ENCODE results near the gene FTSJ3.

FTSJ3 gene

GRCh38 chr17:63809970-63810369 is 17.5 kb downstream of the FTSJ3 start:
- TF ChIP-seq NFIC (IDR thresholded peaks at IDR 0.05) (no peak), TCF12 (IDR thresholded peaks at IDR 0.05; ENCODE audit: low read depth) (no peak), FOXM1 (IDR thresholded peaks at IDR 0.05; ENCODE audit: borderline replicate concordance, low read depth) (no peak), TEAD4 (IDR thresholded peaks at IDR 0.05) (no peak), ZBTB7A (IDR thresholded peaks at IDR 0.05; ENCODE audit: low read depth) (no peak), TAF1 (IDR thresholded peaks at IDR 0.05; ENCODE audit: low read depth) (no peak), EP300 (IDR thresholded peaks at IDR 0.05; ENCODE audit: borderline replicate concordance) (no peak), RAD21 (IDR thresholded peaks at IDR 0.05; ENCODE audit: low read depth) (no peak), CEBPB (IDR thresholded peaks at IDR 0.05) (no peak), EGR1 (IDR thresholded peaks at IDR 0.05) (no peak), CREB1 (IDR thresholded peaks at IDR 0.05; ENCODE audit: low read depth) (no peak)
- TF ChIP-seq, protein P1, sequence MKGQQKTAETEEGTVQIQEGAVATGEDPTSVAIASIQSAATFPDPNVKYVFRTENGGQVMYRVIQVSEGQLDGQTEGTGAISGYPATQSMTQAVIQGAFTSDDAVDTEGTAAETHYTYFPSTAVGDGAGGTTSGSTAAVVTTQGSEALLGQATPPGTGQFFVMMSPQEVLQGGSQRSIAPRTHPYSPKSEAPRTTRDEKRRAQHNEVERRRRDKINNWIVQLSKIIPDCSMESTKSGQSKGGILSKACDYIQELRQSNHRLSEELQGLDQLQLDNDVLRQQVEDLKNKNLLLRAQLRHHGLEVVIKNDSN (IDR thresholded peaks at IDR 0.05) = no peak
- TF ChIP-seq, protein P2, sequence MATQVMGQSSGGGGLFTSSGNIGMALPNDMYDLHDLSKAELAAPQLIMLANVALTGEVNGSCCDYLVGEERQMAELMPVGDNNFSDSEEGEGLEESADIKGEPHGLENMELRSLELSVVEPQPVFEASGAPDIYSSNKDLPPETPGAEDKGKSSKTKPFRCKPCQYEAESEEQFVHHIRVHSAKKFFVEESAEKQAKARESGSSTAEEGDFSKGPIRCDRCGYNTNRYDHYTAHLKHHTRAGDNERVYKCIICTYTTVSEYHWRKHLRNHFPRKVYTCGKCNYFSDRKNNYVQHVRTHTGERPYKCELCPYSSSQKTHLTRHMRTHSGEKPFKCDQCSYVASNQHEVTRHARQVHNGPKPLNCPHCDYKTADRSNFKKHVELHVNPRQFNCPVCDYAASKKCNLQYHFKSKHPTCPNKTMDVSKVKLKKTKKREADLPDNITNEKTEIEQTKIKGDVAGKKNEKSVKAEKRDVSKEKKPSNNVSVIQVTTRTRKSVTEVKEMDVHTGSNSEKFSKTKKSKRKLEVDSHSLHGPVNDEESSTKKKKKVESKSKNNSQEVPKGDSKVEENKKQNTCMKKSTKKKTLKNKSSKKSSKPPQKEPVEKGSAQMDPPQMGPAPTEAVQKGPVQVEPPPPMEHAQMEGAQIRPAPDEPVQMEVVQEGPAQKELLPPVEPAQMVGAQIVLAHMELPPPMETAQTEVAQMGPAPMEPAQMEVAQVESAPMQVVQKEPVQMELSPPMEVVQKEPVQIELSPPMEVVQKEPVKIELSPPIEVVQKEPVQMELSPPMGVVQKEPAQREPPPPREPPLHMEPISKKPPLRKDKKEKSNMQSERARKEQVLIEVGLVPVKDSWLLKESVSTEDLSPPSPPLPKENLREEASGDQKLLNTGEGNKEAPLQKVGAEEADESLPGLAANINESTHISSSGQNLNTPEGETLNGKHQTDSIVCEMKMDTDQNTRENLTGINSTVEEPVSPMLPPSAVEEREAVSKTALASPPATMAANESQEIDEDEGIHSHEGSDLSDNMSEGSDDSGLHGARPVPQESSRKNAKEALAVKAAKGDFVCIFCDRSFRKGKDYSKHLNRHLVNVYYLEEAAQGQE (IDR thresholded peaks at IDR 0.05; ENCODE audit: low read depth) = no peak
- TF ChIP-seq, protein P3, sequence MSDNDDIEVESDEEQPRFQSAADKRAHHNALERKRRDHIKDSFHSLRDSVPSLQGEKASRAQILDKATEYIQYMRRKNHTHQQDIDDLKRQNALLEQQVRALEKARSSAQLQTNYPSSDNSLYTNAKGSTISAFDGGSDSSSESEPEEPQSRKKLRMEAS (IDR thresholded peaks at IDR 0.05) = no peak

GRCh38 chr17:63805591-63805990 is 21.9 kb downstream of the FTSJ3 start:
- TF ChIP-seq RAD21 (IDR thresholded peaks at IDR 0.05; ENCODE audit: low read depth) (no peak), TCF12 (IDR thresholded peaks at IDR 0.05; ENCODE audit: low read depth) (no peak), FOXM1 (IDR thresholded peaks at IDR 0.05; ENCODE audit: borderline replicate concordance, low read depth) (no peak), ZBTB7A (IDR thresholded peaks at IDR 0.05; ENCODE audit: low read depth) (no peak), CREB1 (IDR thresholded peaks at IDR 0.05; ENCODE audit: low read depth) (no peak)

DNA sequence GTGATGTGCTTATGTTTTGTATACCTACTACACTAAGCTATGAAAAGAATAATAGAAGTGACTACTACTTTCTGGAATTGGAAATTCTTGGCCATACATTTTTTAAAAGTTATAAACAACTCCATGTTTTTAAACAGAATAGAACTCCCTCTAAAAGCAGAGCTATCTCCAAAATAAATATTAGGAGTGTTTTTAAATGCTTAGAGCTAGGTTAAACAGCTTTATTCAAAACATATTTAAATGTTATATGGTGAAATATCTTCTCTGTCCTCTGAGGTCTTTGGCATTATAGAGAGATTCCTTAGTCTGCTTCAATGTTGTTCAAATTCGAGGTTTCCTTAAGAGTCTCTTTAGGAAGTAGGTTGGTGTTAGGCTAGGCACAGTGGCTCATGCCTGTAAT is 23.1 kb downstream of the FTSJ3 start:
- TF ChIP-seq TCF12 (IDR thresholded peaks at IDR 0.05; ENCODE audit: low read depth) = no peak
- no peak for TF ChIP-seq ZBTB7A (IDR thresholded peaks at IDR 0.05; ENCODE audit: low read depth)
- TF ChIP-seq TEAD4 (IDR thresholded peaks at IDR 0.05) = no peak
- TF ChIP-seq, protein P2 (IDR thresholded peaks at IDR 0.05; ENCODE audit: low read depth) = no peak
- no peak for TF ChIP-seq NFIC (IDR thresholded peaks at IDR 0.05)
- no peak for TF ChIP-seq EP300 (IDR thresholded peaks at IDR 0.05; ENCODE audit: borderline replicate concordance)
- no peak for TF ChIP-seq TAF1 (IDR thresholded peaks at IDR 0.05; ENCODE audit: low read depth)
- no peak for TF ChIP-seq EGR1 (IDR thresholded peaks at IDR 0.05)
- no peak for TF ChIP-seq YY1 (IDR thresholded peaks at IDR 0.05; ENCODE audit: low read depth)
- TF ChIP-seq RAD21 (IDR thresholded peaks at IDR 0.05; ENCODE audit: low read depth) = no peak
- no peak for TF ChIP-seq CEBPB (IDR thresholded peaks at IDR 0.05)
- TF ChIP-seq, protein P1 (IDR thresholded peaks at IDR 0.05) = no peak
- TF ChIP-seq CREB1 (IDR thresholded peaks at IDR 0.05; ENCODE audit: low read depth) = no peak
- TF ChIP-seq FOXM1 (IDR thresholded peaks at IDR 0.05; ENCODE audit: borderline replicate concordance, low read depth) = no peak
- TF ChIP-seq, protein P3 (IDR thresholded peaks at IDR 0.05) = no peak

- TF ChIP-seq CEBPB (IDR thresholded peaks at IDR 0.05) (no peak), CREB1 (IDR thresholded peaks at IDR 0.05; ENCODE audit: low read depth) (no peak), TEAD4 (IDR thresholded peaks at IDR 0.05) (no peak), EGR1 (IDR thresholded peaks at IDR 0.05) (no peak)
Observed at GRCh38 chr17:63800783-63801182, 26.7 kb downstream of the FTSJ3 start.

DNA sequence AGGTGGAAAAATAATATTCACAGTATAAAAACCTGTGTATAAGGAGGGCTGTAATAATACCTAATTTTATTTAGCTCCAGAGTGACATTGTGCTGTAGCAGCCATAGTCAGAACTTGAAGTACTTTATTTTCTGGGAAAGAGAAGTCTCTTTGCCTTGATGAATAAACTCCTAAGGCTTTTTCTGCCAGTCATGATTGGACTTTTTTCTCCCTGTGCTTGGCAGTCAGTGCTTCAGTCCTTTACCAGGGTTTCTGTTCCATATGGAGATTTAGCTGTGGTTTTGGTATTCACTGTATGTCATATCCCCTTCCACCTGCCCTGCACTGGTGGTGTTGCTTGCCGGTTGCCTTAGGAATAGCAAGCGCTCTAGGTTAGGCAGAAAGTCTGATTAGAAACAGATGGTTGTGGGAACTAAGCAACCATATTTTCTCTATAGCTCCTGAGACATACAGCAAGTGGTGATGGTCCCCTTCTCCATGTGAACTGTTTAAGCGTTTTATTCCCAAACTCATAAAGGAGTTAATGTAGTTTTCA is 28.8 kb downstream of the FTSJ3 start:
- TF ChIP-seq, protein P2 (IDR thresholded peaks at IDR 0.05; ENCODE audit: low read depth) = no peak
